LoVo (cell line): ENCODE measurements around the gene IQCE.
"Not testable (repeated sequence)": the region's sequence is repeated elsewhere in the genome, so short reads cannot be mapped to it uniquely, and the experiment has no call there.

ENCODE experiments used
- DNase-seq: peaks from one replicate; pipeline ENCODE4 v3.0.0-alpha.2; 2016; ENCODE audit warnings: low spot score

IQCE gene

DNA sequence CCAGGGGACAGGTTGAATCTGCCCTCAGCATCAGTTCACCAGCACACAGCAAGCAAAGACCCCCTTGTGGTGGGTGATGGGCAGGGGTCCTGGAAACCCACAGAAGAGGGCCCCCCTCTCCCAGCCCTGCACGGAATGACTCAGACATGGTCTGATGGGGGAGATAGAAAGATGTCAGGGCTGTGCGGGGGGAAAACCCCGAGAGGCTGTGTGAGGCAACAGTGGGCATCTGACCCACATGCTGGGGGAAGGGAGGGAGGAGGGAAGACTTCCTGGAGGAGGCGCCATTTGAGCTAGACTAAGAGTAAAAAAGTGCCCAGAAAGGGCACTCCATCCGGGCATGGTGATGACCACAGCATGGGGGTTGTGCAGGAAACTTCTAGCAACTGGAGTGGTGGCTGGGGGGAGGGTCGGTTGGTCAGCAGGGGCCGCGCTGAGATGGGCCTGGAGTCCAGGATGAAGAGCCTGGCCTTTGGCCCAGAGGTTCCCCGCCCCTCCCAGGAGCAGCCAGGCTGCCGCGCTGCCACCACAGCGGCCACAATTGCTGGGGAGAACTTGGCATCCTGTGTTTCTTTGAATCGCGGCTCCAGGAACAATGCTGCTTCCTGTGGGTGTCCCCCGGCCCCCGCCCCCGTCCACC, 36.7 kb upstream of the IQCE start:
- DNase-seq: no peak

DNA sequence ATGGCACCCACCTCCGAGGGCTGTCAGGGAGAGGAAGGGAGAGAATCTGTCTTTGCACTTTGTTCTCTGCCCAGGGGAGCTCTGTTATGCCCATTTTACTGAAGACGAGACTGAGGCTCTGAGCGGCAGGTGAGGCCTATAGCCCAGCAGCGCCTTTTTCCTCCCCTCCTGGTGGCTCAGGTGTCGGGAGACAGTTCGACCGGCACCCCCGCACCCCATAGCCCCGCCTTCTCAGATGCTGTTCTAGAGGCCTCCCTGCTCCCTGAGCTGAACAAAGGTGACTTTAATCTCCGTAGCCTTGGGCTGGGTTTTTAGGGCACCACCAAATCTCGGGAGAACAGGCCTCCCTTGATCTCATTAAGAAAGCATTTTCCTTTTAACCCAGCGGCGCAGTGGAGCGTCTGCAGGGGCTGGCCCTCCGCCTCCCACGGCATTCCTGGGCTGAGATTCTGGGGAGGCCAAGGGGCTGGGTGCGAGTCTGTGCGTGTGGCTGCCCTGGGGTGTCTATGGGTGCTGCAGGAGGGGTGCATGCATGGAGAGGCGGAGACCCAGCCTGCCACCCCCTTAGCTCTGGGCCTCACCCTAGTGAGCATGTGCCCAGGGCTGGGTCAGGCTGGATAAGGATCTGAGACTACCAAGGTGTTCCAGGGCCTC, 35.9 kb upstream of the IQCE start:
- DNase-seq: no peak

DNA sequence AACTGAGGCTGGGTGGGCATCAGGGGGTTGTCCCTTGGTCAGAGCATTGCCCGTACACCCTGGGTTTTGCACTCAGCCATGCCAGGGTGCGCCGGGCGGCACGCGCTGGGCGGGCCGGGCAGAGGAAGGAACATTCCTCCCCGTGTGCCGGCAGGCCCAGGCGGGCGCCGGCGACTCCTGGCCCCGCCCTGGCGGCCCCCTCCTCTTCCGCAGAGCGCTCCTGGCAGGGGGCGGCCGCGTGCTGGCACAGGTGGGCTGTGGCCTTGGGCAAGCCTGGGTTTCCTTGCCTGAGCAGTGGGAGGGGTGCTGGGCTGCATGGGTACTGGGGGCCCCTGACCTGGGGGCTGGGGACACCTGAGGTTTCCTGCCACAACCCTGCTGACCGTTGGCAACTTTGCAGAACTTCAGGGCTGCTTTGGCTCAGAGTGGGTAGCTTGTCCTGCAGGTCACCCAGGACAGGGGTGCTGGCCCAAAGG, 35.3 kb upstream of the IQCE start:
- DNase-seq: no peak

DNA sequence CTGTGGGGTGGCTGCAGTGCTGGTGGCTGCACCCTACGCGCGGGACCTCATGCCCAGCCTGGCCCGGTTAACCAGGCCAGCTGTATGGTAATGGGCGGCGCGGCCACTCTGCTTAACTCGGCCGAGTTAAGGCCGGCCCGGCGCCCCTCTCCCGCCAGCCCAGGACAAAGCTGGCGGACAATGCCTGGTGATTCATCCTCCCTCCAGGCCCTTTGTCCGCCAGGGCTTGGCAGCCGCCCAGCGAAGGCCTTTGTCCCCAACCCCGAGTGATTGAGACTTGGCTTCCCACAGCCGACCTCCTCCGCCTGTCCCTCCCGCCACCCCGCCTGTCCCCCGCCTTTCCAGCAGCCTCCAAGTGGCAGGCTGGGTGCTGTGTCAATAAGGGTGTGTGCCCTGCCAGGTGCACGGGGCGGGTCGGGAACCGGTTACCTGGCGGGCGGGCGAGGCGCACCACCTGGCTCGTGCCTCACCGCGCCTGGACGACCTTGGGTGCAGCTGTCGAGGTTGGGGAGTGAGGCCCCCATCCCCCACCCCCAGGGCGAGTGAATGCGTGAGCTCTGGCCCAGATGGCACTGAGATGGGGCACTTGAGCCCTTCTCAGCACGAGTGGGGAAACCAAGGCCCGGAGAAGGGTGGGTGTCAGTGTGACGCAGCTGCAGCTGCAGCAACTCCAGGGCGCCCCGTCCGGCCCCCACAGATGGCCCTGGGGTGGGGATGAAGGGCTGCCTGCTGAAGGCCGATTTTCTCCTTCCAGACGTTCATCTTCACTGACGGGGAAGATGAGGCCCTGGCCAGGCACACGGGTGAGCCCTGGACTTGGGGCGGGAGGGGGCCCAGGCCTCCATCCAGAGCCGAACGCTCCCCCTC, 34.6 kb upstream of the IQCE start:
- DNase-seq: peak; percentile 94

DNA sequence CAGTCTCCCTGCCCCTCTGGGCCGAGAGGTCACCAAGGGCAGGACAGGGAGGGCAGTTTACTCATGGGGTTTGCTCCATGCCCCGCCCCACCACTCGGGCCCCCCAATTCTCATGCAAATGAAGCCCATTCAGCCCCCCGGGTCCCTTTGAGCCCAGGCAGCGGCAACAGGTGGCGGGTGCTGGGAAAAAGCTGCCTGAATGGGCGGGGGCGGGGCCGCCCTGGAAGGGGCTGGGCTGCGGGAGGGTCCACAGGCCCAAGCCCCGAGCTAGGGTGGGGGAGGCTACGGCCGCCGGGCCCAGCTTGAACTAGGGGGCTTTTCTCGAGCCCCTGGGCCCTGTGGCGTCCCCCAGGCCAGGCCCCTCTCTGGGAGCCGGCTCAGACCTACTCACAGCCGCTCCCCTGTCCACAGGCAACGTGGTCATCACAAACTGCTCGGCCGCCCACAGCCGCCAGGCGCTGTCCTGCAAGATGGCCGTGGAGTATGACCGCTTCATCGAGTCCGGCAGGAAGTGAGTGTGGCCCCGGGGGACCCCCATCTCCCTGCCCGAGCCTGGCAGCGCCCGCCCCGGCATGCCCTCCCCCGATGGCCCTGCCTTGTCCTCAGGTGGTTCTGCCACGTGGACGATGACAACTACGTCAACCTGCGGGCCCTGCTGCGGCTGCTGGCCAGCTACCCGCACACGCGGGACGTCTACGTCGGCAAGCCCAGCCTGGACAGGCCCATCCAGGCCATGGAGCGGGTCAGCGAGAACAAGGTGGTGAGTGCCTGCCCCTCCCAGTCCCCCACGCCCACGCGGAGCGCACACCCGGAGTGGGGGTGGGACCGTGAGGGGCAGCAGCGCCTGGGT, 33.7 kb upstream of the IQCE start:
- DNase-seq: no peak

DNA sequence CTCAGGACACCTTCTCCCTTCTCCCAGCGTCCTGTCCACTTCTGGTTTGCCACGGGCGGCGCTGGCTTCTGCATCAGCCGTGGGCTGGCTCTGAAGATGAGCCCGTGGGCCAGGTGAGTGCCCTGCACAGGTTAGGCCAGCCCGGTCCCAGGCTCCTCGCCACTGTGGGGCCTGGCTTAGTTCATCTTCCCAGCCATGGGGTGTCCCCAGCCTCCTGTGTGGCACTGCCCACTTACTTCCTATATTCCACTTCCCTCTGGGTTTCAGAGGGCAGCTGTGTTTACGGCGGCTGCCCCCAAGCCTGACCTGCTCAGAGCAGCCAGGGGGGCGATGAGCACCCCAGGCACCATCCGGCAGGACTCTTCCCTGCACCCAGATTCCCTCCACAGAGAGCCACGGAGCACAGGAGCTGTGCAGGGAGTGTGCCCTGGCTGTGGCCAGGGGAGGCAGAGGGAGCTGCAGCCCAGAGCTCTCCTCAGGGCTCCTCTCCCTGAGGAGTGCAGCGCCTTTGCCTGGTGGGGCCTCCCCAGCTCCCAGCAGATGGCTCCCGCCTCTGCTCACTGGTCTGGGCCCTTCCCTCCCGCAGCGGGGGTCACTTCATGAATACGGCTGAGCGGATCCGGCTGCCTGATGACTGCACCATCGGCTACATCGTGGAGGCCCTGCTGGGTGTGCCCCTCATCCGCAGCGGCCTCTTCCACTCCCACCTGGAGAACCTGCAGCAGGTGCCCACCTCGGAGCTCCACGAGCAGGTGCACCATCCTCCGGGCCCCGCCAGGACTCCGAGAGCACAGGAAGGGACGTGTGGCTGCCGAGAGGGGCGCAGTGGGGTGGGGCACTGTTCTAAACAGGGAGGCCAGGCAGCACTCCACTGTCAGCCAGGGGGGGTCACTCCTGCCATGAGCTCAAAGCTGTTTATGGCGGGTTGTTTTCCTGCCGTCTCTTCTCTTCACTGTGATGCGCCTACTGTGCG, 32.8 kb upstream of the IQCE start:
- no peak for DNase-seq

DNA sequence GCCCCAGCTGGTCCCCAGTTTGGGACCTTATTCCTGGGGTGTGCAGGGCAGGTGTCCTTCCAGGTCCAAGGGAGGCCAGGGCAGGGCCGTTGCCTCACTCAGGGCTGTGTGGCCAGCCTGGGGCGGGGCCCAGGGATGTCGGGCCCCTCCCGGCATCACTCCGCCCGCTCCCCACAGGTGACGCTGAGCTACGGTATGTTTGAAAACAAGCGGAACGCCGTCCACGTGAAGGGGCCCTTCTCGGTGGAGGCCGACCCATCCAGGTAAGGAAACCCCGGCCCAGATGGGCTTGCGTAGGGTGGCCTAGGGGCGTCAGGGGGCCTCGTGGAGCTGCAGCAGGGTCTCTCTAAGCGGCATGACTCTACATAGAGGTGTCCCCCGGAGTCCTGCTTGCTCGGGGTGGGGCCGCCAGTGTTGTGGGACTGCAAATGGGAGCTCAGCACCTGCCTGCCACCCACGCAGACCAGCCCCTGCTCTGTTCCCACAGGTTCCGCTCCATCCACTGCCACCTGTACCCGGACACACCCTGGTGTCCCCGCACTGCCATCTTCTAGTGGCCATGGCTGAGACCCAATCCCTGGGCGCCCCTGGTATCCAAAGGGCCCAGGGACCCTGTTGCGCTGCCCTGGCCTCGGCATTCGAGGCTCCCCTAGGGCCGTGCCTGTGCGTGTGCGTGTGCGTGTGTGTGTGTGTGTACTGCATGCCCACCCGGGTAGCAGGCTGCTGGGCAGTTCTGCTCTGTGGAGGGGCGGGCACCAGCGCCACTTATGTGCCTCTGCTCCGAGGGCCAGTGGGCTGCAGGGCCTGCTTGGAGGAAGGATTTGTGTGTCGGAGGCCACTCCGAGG, 31.9 kb upstream of the IQCE start:
- DNase-seq: no peak

DNA sequence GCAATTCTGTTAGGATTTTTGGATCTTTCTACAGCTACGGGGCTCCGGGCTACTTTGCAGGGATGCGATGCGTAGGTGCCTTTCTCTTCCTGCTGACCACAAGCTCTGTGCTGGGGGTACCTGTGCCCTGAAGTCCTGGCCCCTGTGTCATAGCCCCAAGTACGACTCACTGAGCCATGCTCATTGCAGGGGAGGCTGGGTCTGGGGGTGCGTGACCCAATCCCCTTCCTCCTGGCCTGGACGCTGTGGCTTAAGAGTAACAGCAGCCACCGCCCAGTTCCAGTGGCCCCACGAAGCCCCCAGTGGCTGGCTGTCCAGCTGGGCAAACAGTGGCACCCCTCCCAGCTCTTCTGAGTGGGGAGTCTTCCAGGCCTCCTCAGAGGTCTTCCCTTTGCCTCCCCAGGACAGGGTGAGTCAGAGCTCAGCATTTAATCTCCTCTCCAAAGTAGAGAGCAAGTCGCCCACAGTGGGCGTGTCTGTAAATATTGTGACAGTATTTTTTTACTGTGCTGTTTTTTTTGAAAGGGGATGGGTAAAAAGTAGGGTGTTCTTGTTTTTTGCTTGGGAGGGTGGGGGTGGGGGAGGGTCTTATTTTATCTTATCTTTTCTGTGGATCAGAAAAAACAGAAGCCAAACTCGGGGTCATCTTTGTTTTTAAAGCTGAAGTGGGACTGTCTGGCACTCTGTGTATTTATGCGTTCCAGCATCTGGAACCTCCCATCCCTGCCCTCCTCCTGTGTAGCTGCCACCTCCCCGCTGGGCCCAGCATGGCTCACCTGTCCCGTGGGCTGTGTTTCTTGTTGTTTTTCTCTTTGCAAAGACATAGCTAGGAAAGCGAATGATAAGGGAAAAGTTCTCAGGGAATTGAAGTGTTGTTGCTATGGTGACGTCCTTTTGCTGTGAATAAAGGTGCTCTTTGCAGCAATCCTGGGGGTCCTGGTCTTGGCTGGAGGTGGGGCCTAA, 31.0 kb upstream of the IQCE start:
- DNase-seq: peak; percentile 30

DNA sequence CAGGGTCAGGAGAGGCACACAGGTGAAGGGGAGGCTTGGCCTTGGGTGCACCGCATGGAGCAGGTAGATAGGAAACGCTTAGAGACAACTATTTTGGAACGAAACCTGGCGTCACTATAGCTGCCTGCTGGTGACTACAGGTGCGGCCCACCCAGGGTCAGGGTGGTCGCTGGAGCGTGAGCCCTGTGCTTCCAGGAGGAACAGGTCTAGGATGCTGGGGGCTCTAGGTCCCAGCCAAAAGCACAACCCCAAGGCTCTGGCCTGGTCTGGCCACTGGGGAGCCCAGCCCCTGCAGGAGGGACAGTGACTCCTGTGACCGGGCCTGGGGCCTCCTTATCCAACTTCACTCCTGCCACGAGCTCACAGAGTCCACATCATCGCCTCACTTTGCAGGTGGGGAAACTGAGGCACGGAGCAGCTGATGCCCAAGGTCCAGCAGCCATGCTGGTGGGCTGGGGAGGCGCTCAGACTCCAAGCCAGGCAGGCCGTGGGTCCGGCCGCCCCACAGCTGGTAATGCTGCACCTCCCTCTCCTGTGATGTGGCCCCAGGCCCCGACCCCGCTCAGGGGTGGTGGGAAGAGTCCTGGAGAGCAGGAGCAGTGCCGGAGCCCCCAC, 30.2 kb upstream of the IQCE start:
- no peak for DNase-seq

DNA sequence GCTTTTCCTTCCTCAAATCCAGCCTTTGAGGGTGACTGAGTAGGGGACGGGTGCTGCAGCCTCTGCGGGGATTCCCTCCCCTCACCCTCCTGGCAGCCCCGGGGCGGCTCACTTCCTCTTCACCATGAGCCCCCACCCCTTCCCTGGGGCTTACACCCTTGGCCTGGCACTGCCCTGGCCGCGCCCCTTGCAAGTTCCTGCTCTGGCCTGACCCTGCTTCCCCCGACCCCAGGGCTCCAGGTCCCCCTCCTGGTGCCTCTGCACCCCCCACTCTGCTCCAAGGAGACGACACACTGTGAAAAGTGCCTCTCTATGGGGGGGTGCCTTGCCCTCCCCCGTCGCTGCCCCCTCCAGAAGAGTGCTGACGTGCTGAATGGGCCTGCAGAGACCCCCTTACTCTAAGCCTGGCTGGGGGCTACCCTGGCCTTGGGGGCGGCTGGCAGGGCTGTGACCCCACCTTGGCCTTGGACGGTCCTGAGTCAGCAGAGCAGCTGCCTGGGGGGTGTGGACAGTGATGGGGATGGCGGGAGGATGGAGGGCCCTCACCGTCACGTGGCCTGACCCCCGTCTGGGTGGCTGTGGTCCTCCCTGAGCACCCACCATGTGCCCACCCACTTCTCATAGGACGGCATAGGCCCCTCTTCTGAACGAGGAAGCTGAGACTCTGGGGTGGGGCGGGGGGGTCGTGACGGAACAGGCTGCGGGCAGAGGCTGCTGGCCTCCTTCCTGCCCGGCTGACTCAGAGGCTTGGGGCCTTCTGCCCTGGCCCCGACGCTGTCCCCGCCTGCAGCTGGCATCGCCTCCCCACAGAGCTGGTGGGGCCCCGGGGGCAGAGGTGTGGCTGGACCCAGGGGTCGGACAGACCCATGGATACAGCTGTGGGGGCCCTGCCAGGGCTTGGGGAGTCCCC, 29.4 kb upstream of the IQCE start:
- no peak for DNase-seq

DNA sequence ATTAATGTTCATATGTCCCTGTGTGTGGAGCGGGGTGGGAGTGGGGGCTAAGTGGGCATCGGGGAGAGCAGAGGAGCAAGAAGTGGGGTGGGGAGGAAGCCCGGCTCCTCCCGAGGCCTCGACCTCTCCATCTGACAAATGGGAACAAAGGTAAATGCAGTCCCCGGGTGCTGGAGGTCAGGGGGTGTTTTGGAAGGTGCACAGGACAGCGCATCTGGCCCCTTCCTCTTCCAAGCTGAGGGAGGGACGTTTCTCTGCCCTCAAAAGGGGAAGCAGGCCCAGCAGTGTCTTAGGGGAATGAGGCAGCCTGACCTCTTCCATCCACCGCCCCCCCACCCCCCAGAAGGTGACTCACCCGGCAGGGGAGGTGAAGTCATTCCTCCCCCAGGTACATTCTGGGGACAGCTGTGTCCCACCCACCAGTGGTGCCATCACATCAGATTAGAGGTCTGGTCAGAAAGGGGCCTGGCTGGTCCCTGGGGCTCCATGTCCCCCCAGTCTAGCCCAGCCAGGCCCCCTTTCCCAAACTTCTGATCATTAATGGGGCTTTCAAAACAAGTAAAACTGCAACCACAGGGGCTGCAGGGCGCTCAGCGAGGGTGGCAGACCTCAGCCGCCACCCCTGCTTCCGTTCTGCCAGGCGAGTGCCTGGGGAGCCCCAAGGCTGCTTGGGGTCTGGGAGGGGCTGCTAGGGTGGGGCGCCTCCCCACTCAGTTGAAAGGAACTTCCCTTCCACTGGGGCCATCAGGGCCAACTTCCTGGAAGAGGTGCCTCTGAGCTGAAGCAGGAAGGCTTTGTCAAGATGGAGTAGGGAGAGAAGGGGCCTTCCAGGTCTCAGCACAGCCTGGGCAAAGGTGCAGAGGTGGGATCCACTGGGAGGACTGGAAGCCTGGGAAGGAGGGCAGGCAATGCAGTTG, 28.4 kb upstream of the IQCE start:
- no peak for DNase-seq

DNA sequence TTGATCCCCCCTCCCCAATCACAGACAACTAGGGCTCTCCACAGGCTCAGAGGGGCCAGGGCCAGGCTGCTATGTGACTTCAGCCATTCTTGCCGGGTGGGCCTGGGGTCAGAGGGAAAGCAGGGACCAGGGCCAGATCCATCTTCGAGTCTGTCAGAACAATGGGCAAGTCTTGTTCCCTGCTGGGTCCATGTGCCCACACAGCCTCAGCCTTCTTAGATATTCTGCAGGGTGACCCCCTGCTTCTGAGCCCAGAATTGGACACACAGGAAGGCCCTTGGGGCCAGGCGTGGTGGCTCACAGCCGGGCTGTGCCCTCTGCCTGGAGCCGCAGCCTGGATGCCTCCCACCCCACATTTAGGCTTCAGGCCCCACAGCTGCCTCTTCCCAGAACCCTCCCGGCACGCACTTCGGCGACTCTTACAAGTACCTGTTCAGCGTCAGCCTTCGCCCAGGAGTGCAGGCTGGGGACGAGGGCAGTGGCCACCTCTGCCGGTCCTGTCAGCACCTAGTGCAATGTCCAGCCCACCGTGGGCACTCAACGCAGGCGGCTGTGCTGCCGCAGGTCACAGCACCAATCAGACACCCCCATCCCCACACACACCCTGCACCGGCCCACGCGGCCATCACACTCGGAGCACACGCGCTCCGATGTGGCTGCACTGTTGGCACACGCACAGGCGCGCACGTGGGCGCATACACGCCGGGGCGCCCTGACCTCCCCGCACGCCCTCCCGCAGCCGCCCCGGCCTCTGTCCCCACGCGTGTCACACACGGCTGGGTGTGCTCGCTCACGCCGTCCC, 27.6 kb upstream of the IQCE start:
- DNase-seq: not testable (repeated sequence)

DNA sequence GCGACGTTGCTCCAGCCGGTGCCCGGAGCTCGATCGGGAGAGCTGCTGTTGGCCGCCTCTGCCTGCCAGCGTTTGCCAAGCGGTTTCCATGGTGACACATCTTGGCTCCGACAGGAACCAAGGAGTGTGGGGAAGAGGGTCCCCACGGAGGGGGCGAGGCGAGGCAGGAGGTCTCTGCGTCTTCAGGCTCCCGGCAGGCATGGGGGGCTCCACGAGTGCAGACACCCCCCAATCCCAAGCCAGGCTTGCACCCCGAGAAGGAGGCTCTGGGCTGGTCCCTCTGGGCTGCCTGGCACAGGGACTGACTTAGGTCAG, 27.0 kb upstream of the IQCE start:
- not testable (repeated sequence) for DNase-seq

DNA sequence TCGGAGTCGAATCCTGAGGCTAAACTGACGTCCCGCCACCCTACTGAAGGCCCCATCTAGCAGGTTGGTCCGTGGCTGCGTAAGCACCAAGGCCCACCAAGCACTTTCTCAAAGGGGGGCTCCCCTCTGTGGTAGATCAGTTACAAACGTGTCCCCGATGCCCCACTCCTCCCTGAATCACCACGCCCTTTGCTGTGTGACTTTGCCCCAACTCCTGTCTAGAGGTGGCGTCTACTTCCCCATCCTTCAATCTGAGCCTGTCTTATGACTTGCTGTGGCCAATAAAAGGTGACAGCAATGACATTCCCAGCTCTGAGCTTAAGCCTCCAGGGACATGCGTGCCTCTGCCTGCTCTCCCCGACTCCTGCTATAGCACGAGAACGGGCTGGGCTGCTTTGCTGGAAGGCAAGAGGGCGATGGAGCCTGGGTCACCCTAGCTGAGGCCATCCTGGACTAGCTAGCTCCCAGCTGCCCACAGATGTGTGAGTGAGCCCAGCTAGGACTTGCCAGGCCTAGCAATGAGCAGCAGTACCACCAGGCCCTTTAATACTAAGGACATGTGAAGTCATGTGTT, 26.5 kb upstream of the IQCE start:
- DNase-seq: not testable (repeated sequence)

DNA sequence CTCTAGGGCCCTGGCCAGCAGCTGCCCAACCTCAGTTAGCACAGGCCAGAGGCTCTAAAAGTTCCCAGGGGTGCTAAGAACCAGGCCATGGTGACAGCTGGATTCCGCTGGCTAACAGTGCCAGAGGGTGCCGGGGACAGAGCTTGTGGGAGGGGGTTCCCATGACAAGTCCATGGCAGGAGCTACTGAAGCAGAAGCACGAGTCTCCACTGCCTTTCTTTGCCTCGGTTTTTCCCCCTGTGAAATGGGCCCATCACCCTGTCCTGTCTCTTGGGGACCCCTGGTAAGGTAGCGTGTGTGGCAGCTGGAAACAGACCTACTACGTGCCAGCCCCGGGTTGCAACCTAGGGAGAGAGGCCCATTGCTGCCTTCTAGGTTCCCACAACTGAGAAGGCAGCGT, 26.0 kb upstream of the IQCE start:
- DNase-seq: not testable (repeated sequence)
